NCI-H1694 (cell line): ENCODE data around the gene AADAC.
"Not testable (repeated sequence)": the region's sequence is repeated elsewhere in the genome, so short reads cannot be mapped to it uniquely, and the experiment has no call there.

Source experiments
- DNase-seq: peaks from one replicate; lab custom pipeline; 2025; lab: John Stamatoyannopoulos, UW

AADAC gene

GRCh38 chr3:151798466-151798865, 15.4 kb upstream of the AADAC start:
- no peak for DNase-seq

- DNase-seq = no peak
These were observed 13.5 kb upstream of the AADAC start for GRCh38 chr3:151800431-151800830.

GRCh38 chr3:151804267-151804666, 9.6 kb upstream of the AADAC start:
- no peak for DNase-seq

- DNase-seq = no peak
These were observed 7.1 kb upstream of the AADAC start for GRCh38 chr3:151806838-151807237.

- DNase-seq = not testable (repeated sequence)
These were observed 5.0 kb upstream of the AADAC start for GRCh38 chr3:151808926-151809325.

GRCh38 chr3:151811474-151811873, 2.4 kb upstream of the AADAC start:
- DNase-seq = no peak

- DNase-seq = no peak
These were observed 672 bp downstream of the AADAC start for GRCh38 chr3:151814588-151814987.

GRCh38 chr3:151816091-151816604, 2.2 kb downstream of the AADAC start:
- no peak for DNase-seq

- DNase-seq = no peak
These were observed 3.6 kb downstream of the AADAC start for GRCh38 chr3:151817473-151817872.

- DNase-seq = no peak
These were observed 4.4 kb downstream of the AADAC start for GRCh38 chr3:151818361-151818760.

GRCh38 chr3:151819910-151820309, 6.0 kb downstream of the AADAC start:
- no peak for DNase-seq

- no peak for DNase-seq
These were observed 13.9 kb downstream of the AADAC start for GRCh38 chr3:151827816-151828215.

- no peak for DNase-seq
These were observed 22.0 kb downstream of the AADAC start for GRCh38 chr3:151835751-151836525.

GRCh38 chr3:151837057-151837456, 23.1 kb downstream of the AADAC start:
- DNase-seq = no peak

GRCh38 chr3:151838574-151839312, 24.8 kb downstream of the AADAC start:
- peak; percentile 48 for DNase-seq

- DNase-seq = no peak
These were observed 25.4 kb downstream of the AADAC start for GRCh38 chr3:151839313-151839631.

GRCh38 chr3:151841801-151842200, 27.9 kb downstream of the AADAC start:
- no peak for DNase-seq

GRCh38 chr3:151843275-151843674, 29.4 kb downstream of the AADAC start:
- DNase-seq = peak; percentile 19

- DNase-seq = no peak
These were observed 31.5 kb downstream of the AADAC start for GRCh38 chr3:151845306-151845905.

GRCh38 chr3:151850065-151850464, 36.1 kb downstream of the AADAC start:
- not testable (repeated sequence) for DNase-seq

- no peak for DNase-seq
These were observed 38.3 kb downstream of the AADAC start for GRCh38 chr3:151852074-151852811.

- DNase-seq = no peak
These were observed 42.2 kb downstream of the AADAC start for GRCh38 chr3:151856118-151856517.
